ENCODE data around the gene LRMDA.

Gene LRMDA

DNA sequence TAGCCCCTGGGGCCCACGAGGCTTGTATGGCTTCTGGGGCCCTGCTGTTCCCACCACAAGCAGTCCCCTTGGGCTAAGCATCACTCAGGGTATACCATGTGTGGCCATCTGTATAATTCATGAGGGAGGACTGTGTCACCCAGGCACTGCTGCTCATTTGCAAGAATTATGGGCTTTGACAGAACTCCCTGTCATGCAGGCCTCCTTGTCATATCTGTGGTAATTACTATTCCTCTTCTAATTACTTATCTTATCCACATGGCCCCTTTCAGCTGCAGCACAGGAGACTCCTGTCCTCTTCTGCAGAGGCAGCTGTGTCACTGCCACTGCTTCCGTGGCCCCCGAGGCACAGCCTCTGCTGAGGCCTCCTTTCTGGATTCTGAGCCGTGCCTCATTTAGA is 46.3 kb downstream of the LRMDA start:
- DNase-seq: no peak

GRCh38 chr10:75480374-75480773 is 49.0 kb downstream of the LRMDA start:
- DNase-seq: no peak

GRCh38 chr10:75483188-75483587 is 51.8 kb downstream of the LRMDA start:
- no peak for DNase-seq

DNA sequence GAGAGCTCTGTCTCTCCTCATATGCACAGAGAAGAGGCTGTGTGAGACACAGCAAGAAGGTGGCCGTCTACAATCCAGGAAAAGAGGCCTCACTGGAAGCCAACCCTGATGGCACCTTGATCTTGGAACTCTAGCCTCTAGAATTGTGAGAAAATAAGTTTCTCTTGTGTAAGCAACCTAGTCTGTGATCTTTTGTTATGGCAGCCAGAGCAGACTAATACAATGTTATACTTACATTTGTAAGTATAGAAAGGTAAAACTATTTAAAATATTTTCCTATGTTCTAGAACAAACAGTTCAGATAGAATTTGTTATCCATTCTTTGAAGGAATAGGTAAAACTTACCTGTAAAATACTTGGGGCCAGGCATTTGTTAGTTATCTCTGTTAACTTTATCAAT is 53.3 kb downstream of the LRMDA start:
- DNase-seq: no peak

- DNase-seq: no peak
Measured at GRCh38 chr10:75486591-75486990, 55.2 kb downstream of the LRMDA start.

GRCh38 chr10:75487087-75487754 is 55.8 kb downstream of the LRMDA start:
- DNase-seq: no peak

- no peak for DNase-seq
Measured at GRCh38 chr10:75487755-75488125, 56.3 kb downstream of the LRMDA start.

DNA sequence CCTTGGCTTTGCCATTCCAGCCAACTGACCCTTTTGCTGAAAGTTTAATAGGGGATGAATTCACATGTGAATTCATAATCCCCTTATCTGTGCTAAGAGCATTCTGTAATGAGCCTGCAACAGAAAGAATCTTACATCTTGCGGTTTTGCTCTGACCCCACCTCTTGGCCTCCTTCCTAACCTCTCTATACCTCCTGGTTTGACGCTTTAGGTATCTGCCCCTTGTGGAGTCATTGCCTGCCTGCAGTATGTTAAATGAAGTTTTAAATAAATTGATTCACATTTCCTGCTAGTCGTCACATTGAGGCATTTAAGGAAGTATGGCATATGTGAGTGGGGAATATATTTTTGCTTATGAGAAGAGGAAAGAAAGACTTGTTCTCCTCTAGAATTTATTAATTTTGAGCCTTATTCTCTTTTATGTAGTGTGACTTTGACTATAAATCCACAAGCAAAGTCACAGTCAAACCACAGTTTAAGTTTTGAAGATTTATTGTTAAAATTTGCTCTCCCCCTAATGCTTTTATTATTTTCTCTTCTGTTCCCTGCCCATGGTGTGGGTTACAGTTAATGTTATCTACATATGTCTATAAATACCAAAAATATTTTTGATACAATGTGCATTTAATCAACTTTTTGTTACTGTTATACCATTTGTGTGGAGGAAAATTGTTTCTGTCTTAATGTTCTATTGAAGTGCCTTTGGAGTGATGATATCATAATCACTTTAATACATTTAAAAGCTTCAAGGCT is 60.9 kb downstream of the LRMDA start:
- DNase-seq: no peak

GRCh38 chr10:75493464-75493863 is 62.0 kb downstream of the LRMDA start:
- no peak for DNase-seq

DNA sequence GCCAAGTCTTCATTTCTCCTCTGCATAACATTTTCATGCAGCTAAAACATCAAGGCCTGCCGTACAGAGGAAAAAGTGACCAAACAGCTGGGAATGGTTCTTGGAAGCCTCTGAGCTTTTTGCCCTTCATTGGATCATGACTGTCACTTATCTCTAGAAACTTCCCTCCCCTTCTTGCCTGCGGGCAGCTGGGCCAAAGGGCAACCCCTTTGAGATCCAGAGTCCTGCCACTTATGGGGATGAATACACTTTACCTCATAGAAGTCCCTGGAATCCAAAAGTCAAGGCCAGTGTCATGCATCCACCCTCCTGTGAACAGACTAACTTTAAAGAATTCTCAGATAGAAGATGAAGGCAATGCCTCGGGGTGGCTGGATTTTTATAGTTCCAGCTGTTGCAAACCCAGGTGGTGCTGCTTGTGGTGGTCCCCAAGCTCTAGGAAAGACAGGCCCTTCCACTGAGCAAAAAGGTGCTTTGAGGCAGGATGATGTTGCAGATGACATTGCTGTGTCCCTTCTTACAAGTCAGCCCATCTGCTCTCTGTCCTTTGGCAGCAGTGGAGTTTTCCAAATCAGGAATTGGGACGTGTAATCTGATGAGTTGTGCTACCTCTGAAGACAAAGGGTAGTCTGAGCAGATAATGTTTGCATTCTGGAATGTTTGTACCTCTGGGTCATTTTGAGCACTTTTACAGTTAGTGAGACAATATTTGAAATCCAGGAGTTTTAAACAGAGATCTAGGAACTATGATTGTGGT is 64.2 kb downstream of the LRMDA start:
- no peak for DNase-seq

GRCh38 chr10:75496191-75496567 is 64.8 kb downstream of the LRMDA start:
- no peak for DNase-seq

GRCh38 chr10:75497997-75498883 is 66.8 kb downstream of the LRMDA start:
- DNase-seq: no peak

- no peak for DNase-seq
Measured at GRCh38 chr10:75498884-75499350, 67.5 kb downstream of the LRMDA start.

- DNase-seq: no peak
Measured at GRCh38 chr10:75499556-75500160, 68.2 kb downstream of the LRMDA start.

DNA sequence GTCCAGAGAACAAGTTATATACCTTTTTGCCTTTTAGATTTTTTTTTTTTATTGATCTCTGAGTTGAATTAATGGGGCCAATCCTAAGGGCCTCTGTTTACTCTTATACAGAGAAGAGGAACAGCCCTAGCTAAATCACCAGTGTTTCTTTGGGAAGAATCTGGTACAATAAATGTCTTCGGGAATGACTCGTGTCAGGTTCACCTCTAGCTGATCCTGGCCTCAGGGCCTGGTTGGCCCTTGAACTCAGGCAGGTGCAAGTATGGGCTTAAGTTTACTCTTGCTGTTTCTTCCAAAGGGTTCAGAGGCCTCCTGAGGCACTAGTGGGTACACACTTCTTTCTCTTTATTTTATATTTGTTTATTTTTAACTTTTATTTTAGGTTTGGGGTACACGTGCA is 71.0 kb downstream of the LRMDA start:
- DNase-seq: no peak

GRCh38 chr10:75502838-75503237 is 71.4 kb downstream of the LRMDA start:
- no peak for DNase-seq

DNA sequence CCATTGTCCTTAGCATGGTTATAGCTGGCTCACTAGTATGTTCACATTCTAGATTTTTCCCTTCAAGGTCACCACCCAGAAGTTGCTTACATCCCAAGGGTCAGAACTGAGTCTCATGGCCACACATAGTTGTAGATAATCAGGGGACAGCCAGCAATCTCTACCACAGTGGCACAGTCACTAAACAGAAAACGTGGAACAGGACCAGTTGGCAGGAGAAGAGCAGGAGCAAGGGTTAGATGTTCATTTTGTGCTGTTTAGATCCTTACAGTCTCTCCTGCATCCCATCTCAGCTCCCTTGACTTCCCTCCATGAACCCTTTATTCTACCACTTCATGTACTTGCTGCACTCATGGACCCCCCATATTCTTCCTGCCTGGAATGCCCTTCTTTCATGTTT is 73.9 kb downstream of the LRMDA start:
- DNase-seq: no peak

DNA sequence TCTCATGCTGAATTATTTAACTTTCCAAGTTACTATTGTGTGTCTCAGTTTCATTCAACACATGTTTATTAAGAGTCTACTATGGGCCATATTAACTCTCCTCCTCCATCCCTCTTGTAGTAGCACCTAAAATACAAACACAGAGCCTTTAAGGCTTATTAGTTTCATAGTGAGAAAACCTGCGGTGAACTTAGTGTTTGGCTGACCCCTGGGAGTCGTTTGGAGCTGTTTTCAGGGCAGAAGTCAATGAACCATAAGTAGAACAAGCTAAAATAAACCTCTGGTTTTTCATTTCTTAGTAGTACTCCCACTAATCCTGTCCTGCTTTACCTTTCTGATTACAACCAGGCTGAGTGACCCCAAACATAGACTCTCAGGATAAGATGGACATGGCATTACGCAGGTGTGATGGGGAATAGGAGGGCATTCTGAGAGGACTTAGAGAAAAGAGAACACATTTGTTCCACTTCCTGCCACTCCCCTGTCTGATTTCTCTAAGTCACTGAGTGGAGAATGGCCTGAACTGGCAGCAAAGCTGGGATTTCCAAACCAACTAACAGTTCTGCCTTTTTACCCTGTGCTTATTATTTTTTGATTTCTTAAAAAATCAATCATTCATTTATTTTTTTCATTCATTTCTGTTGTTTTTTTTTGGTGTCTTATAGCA is 74.5 kb downstream of the LRMDA start:
- DNase-seq: no peak

- no peak for DNase-seq
Measured at GRCh38 chr10:75506930-75507329, 75.5 kb downstream of the LRMDA start.

- no peak for DNase-seq
Measured at GRCh38 chr10:75507469-75507868, 76.0 kb downstream of the LRMDA start.

GRCh38 chr10:75508239-75508813 is 76.9 kb downstream of the LRMDA start:
- no peak for DNase-seq
